SW 1271 (cell line): ENCODE measurements around the gene CALY.

ENCODE experiments used
- DNase-seq, 2 experiments: peaks; one replicate each; lab custom pipeline; 2025; lab: John Stamatoyannopoulos, UW

The CALY gene

DNA sequence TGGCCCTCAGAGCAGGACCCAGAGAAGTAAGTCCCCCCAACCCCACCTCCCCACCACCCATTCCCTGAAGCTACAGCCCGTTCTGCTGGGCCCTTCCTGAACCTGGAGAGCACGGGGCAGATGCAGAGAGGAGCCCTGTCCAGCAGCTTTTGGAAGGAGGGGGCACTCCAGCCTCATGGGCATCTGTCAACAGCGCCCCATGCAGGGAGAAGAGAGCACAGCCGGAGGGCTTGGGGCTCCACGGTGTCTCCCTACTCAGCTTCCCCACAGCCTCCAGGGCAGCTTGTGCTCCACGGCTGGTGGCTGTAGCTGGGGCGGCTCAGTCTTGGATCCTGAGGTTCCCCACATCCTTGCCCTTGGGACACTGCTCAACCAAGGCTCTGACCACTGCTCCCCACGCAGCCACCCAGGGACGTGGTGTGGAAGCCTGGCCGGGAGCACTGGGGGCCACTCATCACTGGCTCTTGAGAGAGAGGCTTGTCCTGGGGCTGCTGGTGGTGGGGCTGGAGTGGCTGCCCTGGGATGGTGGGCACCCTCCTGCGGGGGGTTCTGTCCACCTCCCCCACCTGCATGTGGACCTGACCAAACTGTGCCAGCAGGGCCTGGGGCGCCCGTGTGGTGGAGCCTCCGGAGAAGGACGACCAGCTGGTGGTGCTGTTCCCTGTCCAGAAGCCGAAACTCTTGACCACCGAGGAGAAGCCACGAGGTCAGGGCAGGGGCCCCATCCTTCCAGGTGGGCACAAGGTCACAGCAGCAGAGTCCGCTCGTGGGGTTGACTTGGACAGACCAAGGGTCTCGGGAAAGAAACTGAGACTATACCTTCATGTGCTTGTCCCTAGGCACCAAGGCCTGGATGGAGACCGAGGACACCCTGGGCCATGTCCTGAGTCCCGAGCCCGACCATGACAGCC is 15.0 kb upstream of the CALY start:
- DNase-seq: no peak

DNA sequence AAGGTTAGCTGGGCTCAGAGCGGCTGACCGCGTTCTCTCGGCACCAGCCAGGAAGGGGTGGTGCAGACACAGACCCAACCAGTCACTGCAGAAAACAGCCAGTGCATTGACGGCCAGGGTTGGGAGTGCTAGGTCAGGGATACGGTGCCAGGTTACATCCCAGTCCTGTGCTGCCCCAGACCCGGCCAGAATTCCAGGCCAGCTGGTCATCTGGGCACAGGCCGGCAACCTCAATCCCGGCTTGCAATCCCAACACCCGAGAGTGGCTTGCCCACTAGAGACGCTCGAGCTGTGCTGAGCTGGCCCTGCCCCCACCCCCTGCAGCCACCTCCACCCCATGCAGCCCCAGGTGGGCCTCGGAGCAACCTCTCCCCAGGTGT is 14.2 kb upstream of the CALY start:
- DNase-seq: no peak

DNA sequence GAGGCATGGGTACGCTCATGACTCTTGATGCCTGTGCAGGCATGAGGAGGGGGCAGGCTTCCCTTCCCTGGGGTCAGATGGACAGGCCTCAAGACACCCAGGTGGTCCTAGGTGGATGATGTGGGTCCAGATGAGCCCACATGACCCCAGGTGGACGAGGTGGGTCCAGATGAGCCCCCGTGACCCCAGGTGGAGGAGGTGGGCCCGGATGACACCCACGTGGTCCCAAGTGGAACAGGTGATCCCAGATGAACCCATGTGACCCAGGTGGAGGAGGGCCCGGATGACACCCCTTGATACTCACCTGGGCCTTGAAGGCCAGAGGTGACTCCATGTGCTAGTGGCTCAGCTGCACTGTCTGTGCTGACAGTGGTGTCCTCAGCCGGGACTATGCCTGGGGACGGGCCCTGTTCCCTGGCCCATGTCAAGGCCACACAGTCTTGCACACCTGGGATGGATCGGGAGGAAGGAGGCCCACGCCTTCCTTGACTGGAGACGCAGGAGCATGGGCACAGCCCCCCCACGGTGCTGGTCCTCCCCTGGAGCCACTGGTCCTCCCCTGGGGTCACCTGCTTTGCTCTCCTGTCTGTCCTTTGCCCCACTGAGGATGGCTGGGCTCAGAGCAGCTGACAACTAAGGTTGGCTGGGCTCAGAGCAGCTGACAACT is 13.7 kb upstream of the CALY start:
- DNase-seq: no peak

DNA sequence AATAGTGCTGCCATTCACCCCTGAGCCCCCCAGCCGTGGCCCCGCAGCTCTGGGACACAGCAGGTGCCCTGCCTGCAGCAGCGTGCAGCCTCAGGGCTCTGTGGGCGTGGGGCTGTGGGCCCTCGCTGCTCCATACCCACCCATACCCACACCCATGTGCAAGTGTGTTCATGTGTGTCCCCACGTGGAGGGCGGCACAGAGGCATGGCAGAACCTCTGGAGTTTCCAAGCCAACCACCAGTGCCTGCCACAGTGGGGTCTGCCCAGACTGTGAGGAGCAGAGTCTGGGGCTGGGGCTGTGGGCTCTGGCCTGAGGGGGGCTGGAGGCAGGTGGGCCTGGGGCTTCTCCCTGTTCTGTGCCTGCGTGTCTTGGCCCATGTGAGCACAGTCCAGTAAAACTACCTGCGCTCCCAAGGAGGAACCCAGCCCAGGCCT is 12.9 kb upstream of the CALY start:
- DNase-seq: no peak

DNA sequence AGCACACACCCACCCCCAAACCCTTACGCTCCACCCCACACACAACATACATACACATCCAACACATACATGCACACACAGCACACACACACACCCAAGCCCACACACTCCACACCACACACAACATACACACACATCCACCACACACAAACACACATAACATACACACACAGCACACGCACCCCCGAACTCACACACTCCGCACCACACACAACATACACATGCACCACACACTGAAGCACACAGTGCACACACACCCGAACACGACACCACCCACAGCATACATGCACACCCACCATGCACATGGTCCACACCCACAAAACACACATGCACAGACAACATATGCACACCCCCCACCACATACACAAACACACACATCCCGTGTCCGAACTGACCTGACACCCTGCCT is 12.5 kb upstream of the CALY start:
- no peak for DNase-seq

GRCh38 chr10:133347710-133348517 is 11.2 kb upstream of the CALY start:
- DNase-seq: no peak

DNA sequence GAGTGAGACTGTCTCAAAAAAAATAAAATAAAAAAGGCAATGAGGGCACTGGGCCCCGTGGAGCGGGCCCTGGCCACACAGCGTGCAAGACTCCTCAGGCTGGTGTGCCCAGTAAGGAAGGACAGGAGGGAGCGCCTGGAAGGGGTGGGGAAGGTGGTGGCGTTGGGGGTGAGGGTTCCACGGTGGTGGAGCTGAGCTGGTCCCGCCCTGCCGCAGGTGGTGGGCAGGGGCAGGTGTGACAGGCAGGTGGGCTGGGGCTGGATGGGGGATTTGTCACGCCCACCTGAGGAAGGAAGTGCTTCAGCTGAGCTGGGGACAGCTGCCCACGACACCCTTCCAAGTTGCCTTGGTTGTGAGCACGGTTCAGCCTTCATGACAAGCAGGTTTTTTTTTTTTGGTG is 9.7 kb upstream of the CALY start:
- no peak for DNase-seq

- no peak for DNase-seq
These were observed 7.5 kb upstream of the CALY start for GRCh38 chr10:133344236-133344635.

- DNase-seq: no peak
These were observed 6.9 kb upstream of the CALY start for GRCh38 chr10:133343558-133343957.

GRCh38 chr10:133342942-133343341 is 6.2 kb upstream of the CALY start:
- DNase-seq: no peak

GRCh38 chr10:133341983-133342382 is 5.3 kb upstream of the CALY start:
- no peak for DNase-seq

DNA sequence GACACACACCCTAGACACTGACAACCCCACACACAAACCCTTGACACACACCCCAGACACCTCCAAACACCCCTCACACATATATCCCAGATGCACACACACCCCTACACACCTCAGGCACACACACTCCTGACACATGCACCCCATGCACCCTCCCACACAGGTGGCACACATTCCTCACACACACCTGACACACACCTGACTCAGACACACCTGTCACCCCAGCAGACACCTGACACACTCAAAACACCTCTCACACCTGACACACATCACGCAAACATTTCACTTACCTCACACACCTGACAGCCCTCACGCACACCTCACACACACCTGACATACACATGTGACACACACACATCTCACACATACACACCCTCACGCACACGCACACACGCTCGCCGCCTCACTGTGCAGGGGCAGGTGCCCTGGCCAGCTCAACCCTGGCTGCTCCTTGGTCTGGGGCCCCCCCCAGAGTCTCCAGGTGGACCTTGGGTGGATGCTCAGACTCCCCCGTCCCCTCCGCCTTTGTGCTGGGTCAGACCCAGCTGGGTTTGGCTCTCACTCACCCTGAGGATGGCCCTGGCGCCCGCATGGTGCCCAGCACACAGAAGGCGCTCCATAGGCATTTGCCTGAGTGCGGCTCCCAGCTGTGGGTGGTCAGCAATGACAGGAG is 3.1 kb upstream of the CALY start:
- DNase-seq: no peak

DNA sequence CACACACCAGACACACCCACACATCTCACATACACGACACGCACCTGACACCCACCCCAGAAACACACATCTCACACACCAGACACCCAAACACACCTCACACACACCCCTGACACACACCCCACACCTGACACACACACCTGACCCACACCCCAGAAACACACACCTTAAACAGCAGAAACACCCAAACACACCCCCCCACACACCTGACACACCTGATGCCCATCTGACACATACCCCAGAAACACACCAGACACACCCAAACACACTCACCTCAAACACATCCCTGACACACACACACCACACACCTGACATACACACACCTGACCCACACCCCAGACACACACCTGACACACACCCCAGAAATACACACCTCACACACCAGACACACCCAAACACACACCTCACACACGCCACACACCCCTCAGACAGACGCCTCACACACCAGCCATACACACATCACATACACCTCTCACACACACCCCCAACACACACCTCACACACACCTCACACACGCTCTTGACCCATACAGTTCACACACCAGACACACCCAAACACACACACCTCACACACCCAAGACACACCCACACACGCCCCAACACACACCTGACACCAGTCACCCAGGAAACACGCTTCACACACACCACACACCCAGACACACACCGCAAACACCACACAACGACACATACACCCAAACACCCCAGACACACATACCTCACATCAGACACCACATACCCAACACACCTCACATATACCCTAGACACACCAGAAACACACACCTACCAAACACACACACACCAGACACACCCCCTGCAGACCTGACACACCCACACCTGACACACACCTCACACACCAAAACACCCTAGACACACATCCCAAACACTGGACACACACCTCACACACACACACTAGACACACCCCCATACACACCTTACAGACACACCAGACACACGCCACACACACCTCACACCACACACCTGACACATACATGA is 1.7 kb upstream of the CALY start:
- no peak for DNase-seq

DNA sequence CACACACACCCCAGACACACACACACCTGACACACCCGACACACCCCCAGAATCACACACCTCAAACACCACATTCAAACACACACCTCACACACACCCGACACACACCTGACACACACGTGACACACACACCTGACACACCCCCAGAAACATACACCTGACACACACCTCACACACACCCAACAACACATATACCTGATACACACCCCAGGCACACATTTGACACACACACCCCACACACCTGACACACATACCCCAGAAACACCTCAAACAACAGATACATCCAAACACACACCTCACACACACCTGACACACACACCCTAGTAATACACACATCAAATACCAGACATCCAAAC is 652 bp upstream of the CALY start:
- no peak for DNase-seq

GRCh38 chr10:133336118-133336576 is 549 bp downstream of the CALY start:
- no peak for DNase-seq

- peak in 1 of 2 experiments; percentile 15 for DNase-seq
These were observed 1.2 kb downstream of the CALY start for GRCh38 chr10:133335246-133336117.

DNA sequence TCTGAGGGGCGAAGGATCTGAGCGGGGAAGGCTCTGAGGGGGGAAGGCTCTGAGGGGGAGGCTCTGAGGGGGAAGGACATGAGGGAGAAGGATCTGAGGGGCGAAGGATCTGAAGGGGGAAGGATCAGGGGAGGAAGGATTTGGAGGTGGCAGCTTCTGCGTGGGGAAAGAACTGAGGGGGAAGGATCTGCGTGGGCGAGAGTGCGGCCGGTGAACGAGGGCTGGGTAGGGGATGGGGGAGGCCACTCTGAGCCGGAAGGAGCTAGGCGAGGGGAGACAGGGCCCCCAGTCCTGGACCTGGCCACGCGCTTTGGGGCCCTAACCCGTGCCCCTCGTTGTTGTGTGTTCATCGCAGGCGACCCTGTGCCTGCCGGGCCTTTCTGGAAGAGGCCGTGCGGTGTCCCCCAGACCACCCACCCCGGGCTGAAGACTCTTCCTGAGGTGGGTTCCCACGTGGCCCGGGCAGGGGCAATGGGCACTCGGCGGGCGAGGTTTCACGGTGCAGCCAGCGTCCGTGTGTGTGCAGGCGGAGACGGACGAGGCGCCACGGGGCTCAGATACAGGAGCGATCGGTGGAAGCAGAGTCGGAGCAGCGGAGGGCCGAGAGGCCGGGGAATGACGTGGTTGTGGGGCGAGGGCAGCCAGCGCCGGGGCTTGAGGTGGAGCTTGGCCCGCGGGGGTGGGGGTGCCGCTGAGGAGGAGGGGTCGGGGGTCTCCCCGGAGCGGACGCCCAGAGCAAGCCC is 2.0 kb downstream of the CALY start:
- DNase-seq: peak in 1 of 2 experiments; percentile 12

DNA sequence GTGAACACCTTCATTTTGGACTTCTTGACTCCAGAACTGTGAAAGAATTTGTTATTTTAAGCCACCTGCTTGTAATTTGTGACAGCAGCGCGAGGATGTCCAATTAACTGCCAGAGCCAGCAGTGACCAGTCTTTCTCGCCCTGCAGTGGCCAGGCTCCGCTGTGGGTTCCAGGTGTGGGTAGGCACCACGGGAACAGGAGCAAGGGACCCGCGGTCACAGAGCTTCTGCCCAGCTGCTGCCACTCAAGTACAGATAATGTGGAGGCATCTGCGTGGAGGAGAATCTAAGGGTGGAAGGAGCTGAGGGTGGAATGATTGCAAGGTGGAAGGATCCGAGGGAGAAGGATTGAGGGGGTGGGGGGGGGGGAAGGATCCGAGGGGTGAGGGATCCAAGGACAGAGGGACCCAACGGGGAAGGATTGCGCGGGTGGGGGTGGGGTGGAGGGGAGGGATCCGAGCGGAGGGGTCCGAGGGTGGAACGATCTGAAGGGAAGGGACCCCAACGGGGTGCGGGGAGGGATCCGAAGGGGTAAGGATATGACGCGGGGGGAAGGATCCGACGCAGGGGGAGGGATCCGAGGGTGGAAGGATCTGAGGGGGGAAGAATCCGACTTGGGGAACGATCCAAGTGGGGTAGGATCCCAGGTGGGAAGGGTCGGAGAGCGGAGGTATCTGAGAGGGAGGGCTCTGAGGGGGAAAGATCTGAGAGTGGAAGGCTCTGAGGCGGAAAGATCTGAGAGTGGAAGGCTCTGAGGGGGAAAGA is 3.6 kb downstream of the CALY start:
- no peak for DNase-seq
